Fibroblast of villous mesenchyme (primary cell): ENCODE measurements around the gene NUDT1. TPM values are rescaled to one million over a fixed set of nuclear protein-coding genes. Genes with fewer than 3 reads are reported as not detected.

Experiments
- DNase-seq: peaks from one replicate; pipeline ENCODE4 v3.0.0-alpha.2; 2010; ENCODE audit warnings: low read depth
- H3K4me3 ChIP-seq: 2 replicates; pipeline ENCODE4 v1.5.1; 2011; ENCODE audit warnings: low read depth, mild to moderate bottlenecking, low read length
- CTCF ChIP-seq: IDR thresholded peaks from 2 replicates; pipeline ENCODE4 v1.5.1; 2012; ENCODE audit warnings: low read depth, mild to moderate bottlenecking, low read length; ENCODE audit not compliant: insufficient read depth
- total RNA-seq: library from RNA; depleted of rRNA; stranded (reverse); fragments of >200 nt; gene quantifications from 2 replicates; pipeline ENCODE4 v1.2.3, GENCODE V29; 2012

NUDT1 gene
- total RNA-seq, 1 donor: 13.4 TPM

GRCh38 chr7:2279896-2280295, 37.9 kb downstream of the NUDT1 start:
- TF ChIP-seq CTCF: no peak
- no peak overlapping the region for H3K4me3 ChIP-seq
- DNase-seq: peak; percentile 37

- DNase-seq: peak; percentile 26
- H3K4me3 ChIP-seq: no peak overlapping the region
- TF ChIP-seq CTCF: no peak
These were observed 38.4 kb downstream of the NUDT1 start for GRCh38 chr7:2280424-2280823.

- no peak for TF ChIP-seq CTCF
- peak; percentile 66 for DNase-seq
- H3K4me3 ChIP-seq: no peak overlapping the region
These were observed 39.5 kb downstream of the NUDT1 start for GRCh38 chr7:2281541-2281940.

- no peak overlapping the region for H3K4me3 ChIP-seq
- DNase-seq: peak; percentile 28
- TF ChIP-seq CTCF: no peak
These were observed 40.2 kb downstream of the NUDT1 start for GRCh38 chr7:2282185-2282751.

GRCh38 chr7:2283074-2283473, 41.0 kb downstream of the NUDT1 start:
- no peak for DNase-seq
- H3K4me3 ChIP-seq: no peak overlapping the region
- TF ChIP-seq CTCF: no peak

- no peak for TF ChIP-seq CTCF
- no peak for DNase-seq
- H3K4me3 ChIP-seq: no peak overlapping the region
These were observed 45.7 kb downstream of the NUDT1 start for GRCh38 chr7:2287745-2288144.

- H3K4me3 ChIP-seq: no peak overlapping the region
- DNase-seq: no peak
- no peak for TF ChIP-seq CTCF
These were observed 46.5 kb downstream of the NUDT1 start for GRCh38 chr7:2288503-2288902.
